ENCODE measurements around the gene CEP350.
"Not testable (repeated sequence)": the region's sequence is repeated elsewhere in the genome, so short reads cannot be mapped to it uniquely, and the experiment has no call there.

The CEP350 gene

DNA sequence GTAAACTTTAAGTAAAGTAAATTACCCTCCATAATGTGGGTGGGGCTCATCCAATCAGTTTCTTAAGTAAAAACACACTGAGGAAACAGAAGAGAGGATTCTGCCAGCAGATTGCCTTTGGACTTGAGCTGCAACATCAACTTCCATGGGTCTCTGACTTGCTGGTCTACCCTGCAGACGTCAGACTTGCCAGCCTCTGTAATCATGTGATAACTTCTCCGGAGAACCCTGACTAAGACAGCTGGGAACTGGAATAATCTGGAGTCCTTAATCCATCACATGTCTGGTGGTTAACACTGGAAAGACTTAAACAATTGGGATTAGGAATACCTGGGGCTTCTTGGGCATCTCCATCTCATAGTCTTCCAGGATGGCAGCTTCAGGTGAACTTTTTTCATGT is 13.2 kb upstream of the CEP350 start:
- no peak for FAIRE-seq

- FAIRE-seq: no peak
Measured at GRCh38 chr1:179950651-179951050, 4.0 kb upstream of the CEP350 start.

GRCh38 chr1:179951383-179952144 is 3.0 kb upstream of the CEP350 start:
- FAIRE-seq: no peak

GRCh38 chr1:179952186-179952585 is 2.4 kb upstream of the CEP350 start:
- no peak for FAIRE-seq

GRCh38 chr1:179953974-179954492 is 577 bp upstream of the CEP350 start:
- FAIRE-seq: no peak

GRCh38 chr1:179955287-179955680 is 674 bp downstream of the CEP350 start:
- FAIRE-seq: no peak

DNA sequence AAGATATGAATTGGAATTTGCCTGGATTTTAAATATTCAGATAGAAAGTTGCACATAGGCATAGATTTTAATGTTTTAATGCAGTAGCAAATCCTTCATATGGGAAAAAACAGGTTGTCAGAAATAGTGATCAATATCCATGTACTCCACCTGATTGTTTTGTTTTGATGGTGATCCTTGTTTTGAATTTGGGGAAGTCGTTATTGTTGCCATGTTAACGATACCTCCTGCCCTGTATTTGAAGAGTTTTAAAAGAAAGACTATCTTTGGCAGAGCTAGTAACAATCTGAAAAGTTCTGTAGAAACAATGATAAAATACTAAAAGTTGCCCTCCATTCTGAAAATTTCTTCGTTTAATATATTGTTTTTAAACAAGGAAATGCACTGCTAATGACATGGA is 1.1 kb downstream of the CEP350 start:
- FAIRE-seq: no peak

GRCh38 chr1:179958359-179958758 is 3.7 kb downstream of the CEP350 start:
- FAIRE-seq: no peak

- FAIRE-seq: not testable (repeated sequence)
Measured at GRCh38 chr1:179962168-179962567, 7.6 kb downstream of the CEP350 start.

GRCh38 chr1:179966551-179966950 is 11.9 kb downstream of the CEP350 start:
- no peak for FAIRE-seq

GRCh38 chr1:179968284-179968993 is 13.8 kb downstream of the CEP350 start:
- no peak for FAIRE-seq

- FAIRE-seq: no peak
Measured at GRCh38 chr1:179968994-179969919, 14.6 kb downstream of the CEP350 start.

- no peak for FAIRE-seq
Measured at GRCh38 chr1:179969962-179970361, 15.4 kb downstream of the CEP350 start.

DNA sequence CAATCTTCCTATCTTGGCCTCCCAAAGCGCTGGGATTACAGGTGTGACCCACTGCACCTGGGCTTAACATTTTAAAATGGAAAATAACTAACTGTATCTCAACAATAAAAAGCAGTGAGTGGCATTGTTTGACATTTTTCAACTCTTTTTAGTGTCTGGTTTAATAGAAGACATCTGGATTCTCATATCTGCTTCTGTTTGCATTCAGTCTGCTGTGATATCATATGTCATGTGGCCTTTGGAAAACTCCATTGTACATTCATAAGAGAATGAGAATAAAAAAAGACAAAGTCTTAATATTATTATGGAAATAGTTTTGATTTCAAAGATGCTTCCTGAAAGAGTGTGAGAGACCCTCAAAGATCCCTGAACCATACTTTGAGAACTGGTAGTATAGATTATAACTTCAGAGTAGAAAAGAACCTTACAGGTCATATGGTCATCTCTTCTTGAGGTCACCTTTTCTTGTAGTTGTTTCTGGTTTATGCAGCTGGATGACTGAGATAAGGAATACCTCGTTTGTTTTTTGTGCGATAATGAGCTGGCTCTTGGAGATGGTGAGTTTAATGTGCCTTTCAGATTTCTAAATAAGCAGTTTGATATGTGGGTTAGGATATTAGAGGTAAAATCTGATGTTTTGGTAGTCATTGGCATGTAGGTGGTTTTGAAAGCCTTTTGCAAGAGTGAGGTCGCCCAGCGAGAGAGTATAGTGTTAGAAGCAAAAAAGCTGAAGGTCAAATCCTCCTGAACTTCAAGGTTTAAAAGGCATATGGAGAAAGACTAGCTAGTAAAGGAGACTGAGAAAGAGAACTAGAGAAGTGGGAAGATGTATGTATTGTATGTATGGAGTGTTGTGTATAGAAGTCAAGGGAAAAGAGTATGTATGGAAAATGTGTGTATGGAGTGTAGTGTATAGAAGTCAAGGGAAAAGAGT is 17.2 kb downstream of the CEP350 start:
- FAIRE-seq: no peak

- no peak for FAIRE-seq
Measured at GRCh38 chr1:179973198-179974110, 18.8 kb downstream of the CEP350 start.

- FAIRE-seq: no peak
Measured at GRCh38 chr1:179976970-179977651, 22.5 kb downstream of the CEP350 start.

GRCh38 chr1:179978199-179979079 is 23.8 kb downstream of the CEP350 start:
- no peak for FAIRE-seq

DNA sequence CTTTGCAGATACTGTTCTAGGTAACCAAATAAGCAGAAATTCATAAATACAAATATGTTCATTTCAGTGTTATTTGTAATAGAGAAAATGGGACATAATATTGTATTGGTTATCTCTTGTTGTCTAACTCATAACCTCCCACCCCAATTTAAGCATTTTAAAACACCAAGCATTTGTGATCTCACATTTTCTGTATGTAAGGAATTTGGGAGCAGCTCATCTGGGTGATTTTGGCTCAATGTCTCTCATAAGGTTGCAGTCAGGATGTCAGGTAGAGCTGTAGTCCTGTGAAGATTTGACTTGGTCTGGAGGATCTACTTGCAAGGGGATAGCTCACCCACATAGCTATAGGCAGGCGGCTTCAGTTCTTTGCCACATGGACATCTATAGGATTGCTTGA is 29.5 kb downstream of the CEP350 start:
- no peak for FAIRE-seq

DNA sequence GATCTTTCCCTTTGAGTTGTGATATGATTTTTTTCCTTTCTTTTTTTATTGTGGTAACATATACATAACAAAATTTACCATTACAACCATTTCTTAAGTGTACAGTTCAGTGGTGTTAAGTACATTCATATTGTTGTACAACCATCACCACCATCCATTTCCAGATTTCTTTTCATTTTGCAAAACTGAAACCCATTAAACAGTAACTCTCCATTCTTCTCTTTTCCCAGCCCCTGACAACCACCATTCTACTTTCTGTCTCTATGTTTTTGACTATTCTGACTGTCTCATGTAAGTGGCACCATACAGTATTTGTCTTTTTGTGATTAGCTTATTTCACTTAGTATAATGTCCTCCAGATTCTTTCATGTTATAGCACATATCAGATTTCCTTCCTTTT is 30.3 kb downstream of the CEP350 start:
- no peak for FAIRE-seq
